ENCODE results near the gene ATP9A.
"Not testable (repeated sequence)": the region's sequence is repeated elsewhere in the genome, so short reads cannot be mapped to it uniquely, and the experiment has no call there.

Gene ATP9A

DNA sequence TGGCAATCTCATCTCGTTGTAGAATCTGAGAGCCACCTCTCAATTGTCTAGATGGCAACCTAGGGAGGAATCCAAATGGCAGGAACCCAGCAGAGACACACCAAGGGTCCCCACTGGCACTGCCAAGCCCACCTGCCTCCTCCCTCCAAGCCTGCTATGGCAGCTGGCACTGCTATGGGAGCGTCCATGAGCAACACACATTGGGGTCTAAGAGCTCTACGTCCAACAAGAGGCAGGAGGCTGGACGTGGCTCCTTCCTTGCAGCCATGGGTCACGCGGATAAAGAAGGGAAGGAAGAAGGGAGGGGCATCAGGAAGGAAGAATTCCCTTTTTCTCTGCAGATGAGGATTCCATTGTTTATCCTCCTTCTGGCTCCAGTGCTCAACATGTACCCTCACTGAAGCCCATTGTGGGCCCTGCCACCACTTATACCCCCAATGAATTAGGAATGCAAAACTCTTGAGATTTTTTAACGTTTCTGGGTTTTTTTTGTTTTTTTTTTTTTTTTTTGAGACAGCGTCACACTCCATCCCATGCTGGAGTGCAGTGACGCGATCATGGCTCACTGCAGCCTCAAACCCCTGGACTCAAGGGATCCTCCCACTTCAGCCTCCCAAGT, 17.3 kb downstream of the ATP9A start:
- H3K27me3 ChIP-seq = no peaks in the 10 kb centered on the region
- no peak overlapping the region for H3K4me3 ChIP-seq (ENCODE audit: low read depth, low read length)
- no peak for DNase-seq
- H3K9me3 ChIP-seq = no peaks in the 10 kb centered on the region
- no peaks in the 10 kb centered on the region for H3K4me1 ChIP-seq
- H3K36me3 ChIP-seq = no peaks in the 10 kb centered on the region
- TF ChIP-seq, protein P1, sequence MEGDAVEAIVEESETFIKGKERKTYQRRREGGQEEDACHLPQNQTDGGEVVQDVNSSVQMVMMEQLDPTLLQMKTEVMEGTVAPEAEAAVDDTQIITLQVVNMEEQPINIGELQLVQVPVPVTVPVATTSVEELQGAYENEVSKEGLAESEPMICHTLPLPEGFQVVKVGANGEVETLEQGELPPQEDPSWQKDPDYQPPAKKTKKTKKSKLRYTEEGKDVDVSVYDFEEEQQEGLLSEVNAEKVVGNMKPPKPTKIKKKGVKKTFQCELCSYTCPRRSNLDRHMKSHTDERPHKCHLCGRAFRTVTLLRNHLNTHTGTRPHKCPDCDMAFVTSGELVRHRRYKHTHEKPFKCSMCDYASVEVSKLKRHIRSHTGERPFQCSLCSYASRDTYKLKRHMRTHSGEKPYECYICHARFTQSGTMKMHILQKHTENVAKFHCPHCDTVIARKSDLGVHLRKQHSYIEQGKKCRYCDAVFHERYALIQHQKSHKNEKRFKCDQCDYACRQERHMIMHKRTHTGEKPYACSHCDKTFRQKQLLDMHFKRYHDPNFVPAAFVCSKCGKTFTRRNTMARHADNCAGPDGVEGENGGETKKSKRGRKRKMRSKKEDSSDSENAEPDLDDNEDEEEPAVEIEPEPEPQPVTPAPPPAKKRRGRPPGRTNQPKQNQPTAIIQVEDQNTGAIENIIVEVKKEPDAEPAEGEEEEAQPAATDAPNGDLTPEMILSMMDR (IDR thresholded peaks at IDR 0.05; ENCODE audit: low read depth, low read length) = no peak

DNA sequence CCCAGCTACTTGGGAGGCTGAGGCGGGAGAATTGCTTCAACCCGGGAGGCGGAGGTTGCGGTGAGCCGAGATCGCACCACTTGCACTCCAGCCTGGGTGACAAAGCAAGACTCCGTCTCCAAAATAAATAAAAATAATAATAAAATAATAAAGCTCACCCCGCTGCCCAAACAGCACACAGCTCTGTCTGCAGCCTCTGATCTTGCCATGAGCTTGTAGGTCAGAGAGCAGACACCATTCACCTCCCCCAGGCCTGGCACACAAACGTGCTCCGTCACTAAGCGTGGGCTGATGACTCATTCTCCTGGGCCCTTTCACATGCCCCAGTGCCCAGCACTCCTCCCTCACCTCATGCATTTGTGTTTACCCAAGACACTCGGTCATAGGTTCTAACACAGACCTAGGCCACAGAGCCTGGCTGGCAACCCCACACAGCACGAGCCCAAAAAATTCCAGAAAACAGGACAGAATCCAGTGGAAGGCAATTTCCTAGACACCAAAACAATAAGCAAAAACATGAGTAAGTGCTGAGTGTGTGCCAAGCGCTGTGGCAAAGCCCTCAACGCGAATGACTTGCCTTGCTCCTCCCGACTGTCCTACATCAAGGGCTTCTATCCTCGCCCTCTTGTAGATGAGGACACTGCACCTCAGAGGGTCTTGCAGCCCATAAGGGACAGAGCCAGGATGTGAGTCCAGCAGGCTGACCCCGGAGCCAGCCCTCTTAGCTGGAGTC, 18.0 kb downstream of the ATP9A start:
- no peak for DNase-seq
- no peaks in the 10 kb centered on the region for H3K27me3 ChIP-seq
- TF ChIP-seq, protein P1 (IDR thresholded peaks at IDR 0.05; ENCODE audit: low read depth, low read length) = no peak
- no peaks in the 10 kb centered on the region for H3K36me3 ChIP-seq
- H3K9me3 ChIP-seq = no peaks in the 10 kb centered on the region
- H3K4me1 ChIP-seq = no peaks in the 10 kb centered on the region
- no peak overlapping the region for H3K4me3 ChIP-seq (ENCODE audit: low read depth, low read length)

DNA sequence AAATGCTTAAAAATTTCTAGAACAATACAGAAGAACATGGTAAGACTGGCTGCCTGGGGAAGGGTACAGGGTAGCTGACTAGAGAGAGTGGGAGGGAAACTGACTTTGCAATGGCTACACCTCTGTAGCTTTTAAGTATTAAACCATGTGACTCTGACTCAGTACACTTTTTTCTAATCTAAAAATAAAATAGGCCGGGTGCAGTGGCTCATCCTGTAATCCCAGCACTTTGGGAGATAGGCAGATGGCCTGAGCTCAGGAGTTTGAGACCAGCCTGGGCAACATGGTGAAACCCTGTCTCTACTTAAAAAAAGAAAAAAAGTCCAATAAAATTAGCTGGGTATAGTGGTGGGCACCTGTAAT, 18.5 kb downstream of the ATP9A start:
- H3K4me3 ChIP-seq (ENCODE audit: low read depth, low read length) = no peak overlapping the region
- H3K27me3 ChIP-seq = no peaks in the 10 kb centered on the region
- no peaks in the 10 kb centered on the region for H3K36me3 ChIP-seq
- H3K4me1 ChIP-seq = no peaks in the 10 kb centered on the region
- no peaks in the 10 kb centered on the region for H3K9me3 ChIP-seq
- TF ChIP-seq, protein P1 (IDR thresholded peaks at IDR 0.05; ENCODE audit: low read depth, low read length) = no peak
- DNase-seq = no peak

DNA sequence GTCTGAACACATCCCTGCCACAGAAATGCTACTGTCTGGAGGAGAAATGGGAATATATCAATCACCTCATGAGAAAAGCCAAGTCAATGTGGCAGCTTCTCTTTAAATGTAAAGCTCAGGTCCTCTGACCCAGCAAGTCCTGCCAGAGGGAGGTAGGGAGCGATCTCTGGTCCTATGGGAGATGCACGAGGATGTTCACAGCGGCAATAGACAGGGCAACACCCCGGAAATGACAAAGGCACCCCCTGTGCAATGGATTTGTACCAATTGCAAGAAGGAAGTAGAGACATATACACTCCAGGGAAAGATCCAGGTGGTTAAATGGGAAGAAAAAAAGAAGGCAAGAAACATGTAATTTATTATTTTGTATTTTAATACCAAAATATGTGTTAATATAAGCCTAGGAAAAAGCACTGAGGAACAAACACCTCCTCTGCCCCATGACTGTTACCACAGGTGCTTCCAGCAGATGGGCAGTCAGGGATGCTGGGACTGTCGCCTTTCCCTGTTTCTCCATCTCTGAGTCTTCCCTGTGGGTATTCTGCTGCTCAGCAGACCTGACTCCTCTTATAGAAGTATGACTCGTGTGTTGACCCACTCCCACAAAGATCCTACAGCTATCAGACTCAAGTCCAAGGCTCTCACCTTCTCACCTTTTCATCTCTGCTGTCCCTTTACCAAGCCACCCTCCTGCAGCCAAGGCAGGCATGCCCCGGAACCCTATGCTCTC, 20.8 kb downstream of the ATP9A start:
- Histone ChIP-seq H3K4me1 (no peaks in the 10 kb centered on the region), H3K27me3 (no peaks in the 10 kb centered on the region), H3K9me3 (no peaks in the 10 kb centered on the region), H3K4me3 (ENCODE audit: low read depth, low read length) (no peak overlapping the region), H3K36me3 (no peaks in the 10 kb centered on the region)
- TF ChIP-seq, protein P1 (IDR thresholded peaks at IDR 0.05; ENCODE audit: low read depth, low read length) = no peak
- DNase-seq = no peak

DNA sequence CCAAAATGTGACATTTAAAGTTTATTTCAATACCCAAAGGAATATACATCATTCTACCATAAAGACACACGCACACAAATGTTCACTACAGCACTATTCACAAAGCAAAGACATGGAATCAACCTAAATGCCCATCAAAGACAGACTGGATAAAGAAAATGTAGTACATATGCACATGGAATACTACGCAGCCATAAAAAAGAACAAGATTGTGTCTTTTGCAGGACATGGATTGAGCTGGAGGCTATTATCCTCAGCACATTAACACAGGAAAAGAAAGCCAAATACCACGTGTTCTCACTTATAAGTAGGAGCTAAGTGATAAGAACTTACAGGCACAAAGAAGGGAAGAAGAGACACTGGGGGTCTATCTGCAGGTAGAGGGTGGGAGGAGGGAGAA, 22.4 kb downstream of the ATP9A start:
- no peak overlapping the region for H3K4me3 ChIP-seq (ENCODE audit: low read depth, low read length)
- TF ChIP-seq, protein P1 (IDR thresholded peaks at IDR 0.05; ENCODE audit: low read depth, low read length) = no peak
- H3K4me1 ChIP-seq = no peaks in the 10 kb centered on the region
- no peaks in the 10 kb centered on the region for H3K36me3 ChIP-seq
- no peaks in the 10 kb centered on the region for H3K9me3 ChIP-seq
- DNase-seq = no peak
- no peaks in the 10 kb centered on the region for H3K27me3 ChIP-seq

DNA sequence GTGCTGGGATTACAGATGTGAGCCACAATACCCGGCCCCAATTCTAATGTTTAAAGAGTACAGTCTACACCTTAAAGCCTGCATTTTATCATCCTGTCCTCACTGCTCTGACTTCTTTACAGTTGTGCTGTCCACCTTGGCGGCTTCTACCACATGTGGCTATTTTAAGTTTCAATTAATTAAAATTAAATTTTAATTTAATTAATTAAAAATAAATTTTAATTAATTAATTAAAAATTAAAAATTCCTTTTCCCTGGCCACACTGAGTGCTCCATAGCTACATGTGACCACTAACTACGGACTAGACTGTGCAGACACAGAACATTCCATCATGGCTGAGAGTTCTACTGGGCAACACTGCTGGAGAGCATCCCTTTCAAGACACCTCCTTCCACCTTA, 27.4 kb downstream of the ATP9A start:
- Histone ChIP-seq H3K27me3 (no peaks in the 10 kb centered on the region), H3K4me3 (ENCODE audit: low read depth, low read length) (no peak overlapping the region), H3K4me1 (no peaks in the 10 kb centered on the region), H3K9me3 (no peaks in the 10 kb centered on the region), H3K36me3 (no peaks in the 10 kb centered on the region)
- DNase-seq = no peak
- TF ChIP-seq, protein P1 (IDR thresholded peaks at IDR 0.05; ENCODE audit: low read depth, low read length) = no peak

DNA sequence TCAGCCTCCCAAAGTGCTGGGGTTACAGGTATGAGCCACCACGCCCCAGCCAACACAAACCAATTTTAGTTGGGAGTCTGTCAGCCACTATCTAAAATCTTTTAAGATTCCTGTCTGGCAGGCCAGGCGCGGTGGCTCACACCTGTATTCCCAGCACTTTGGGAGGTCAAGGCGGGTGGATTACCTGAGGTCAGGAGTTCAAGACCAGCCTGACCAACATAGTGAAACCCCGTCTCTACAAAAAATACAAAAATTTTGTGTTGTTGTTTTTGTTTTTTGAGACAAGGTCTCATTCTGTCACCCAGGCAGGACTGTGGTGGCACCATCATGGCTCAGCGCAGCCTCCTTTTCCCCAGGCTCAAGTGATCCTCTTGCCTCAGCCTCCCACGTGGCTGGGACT, 27.9 kb downstream of the ATP9A start:
- not testable (repeated sequence) for H3K4me3 ChIP-seq (ENCODE audit: low read depth, low read length); DNase-seq; H3K9me3 ChIP-seq; H3K36me3 ChIP-seq; H3K4me1 ChIP-seq; H3K27me3 ChIP-seq

Measured in BE2C (cell line).